Subcutaneous adipose tissue (tissue), 4 donors: Measurements from ENCODE around the gene NVL. TPM values are rescaled to one million over a fixed set of nuclear protein-coding genes. Genes with fewer than 3 reads are reported as not detected.

Experiments
- CTCF ChIP-seq: fragments of 450-650 bp; IDR thresholded peaks from one replicate; pipeline ENCODE4 v1.5.1; 2016; ENCODE audit warnings: low read depth, mild to moderate bottlenecking, control low read depth, antibody characterized with exemption, moderate library complexity
- total RNA-seq, 4 donors: library from RNA; depleted of rRNA; stranded (reverse); fragments of >200 nt; gene quantifications; one replicate each; pipeline ENCODE4 v1.1.0, GENCODE V29; 2016

NVL gene
- total RNA-seq, 4 donors from 2014 or later, result 18.9 to 43.3 (median 28.2) TPM

GRCh38 chr1:224203243-224204016 is 126.5 kb downstream of the NVL start:
- TF ChIP-seq CTCF, result no peak

- TF ChIP-seq CTCF, result no peak
These were observed 128.1 kb downstream of the NVL start for GRCh38 chr1:224201853-224202252.

- no peak for TF ChIP-seq CTCF
These were observed 128.6 kb downstream of the NVL start for GRCh38 chr1:224201383-224201782.

GRCh38 chr1:224199679-224200078 is 130.3 kb downstream of the NVL start:
- TF ChIP-seq CTCF, result no peak

GRCh38 chr1:224198572-224198971 is 131.4 kb downstream of the NVL start:
- TF ChIP-seq CTCF, result no peak

- no peak for TF ChIP-seq CTCF
These were observed 133.0 kb downstream of the NVL start for GRCh38 chr1:224196813-224197600.

GRCh38 chr1:224193319-224193966 is 136.5 kb downstream of the NVL start:
- no peak for TF ChIP-seq CTCF
